NT2/D1 (cell line): ENCODE results near the gene CHMP3.

ENCODE experiments used
- DNase-seq: peaks from one replicate; pipeline ENCODE4 v3.0.0-alpha.2; 2011; ENCODE audit warnings: low read depth, low spot score
- H3K27me3 ChIP-seq: 2 replicates; pipeline ENCODE4 v1.6.0; 2011; ENCODE audit warnings: mild to moderate bottlenecking; ENCODE audit not compliant: insufficient read length, insufficient read depth
- H3K36me3 ChIP-seq: 2 replicates; pipeline ENCODE4 v1.6.1; 2011; ENCODE audit warnings: mild to moderate bottlenecking, low read length, mixed read lengths; ENCODE audit not compliant: insufficient read depth, insufficient read length
- H3K4me1 ChIP-seq: 2 replicates; pipeline ENCODE4 v1.5.1; 2011; ENCODE audit not compliant: insufficient read depth, insufficient read length
- H3K4me3 ChIP-seq: 2 replicates; pipeline ENCODE4 v1.5.1; 2011; ENCODE audit warnings: low read depth; ENCODE audit not compliant: insufficient read length
- H3K9ac ChIP-seq: 2 replicates; pipeline ENCODE4 v1.6.0; 2011; ENCODE audit warnings: low read depth; ENCODE audit not compliant: insufficient read length
- H3K9me3 ChIP-seq: 2 replicates; pipeline ENCODE4 v1.5.1; 2011; ENCODE audit warnings: mild to moderate bottlenecking, low read length; ENCODE audit not compliant: insufficient read depth
- SUZ12 ChIP-seq: IDR thresholded peaks from 2 replicates; pipeline ENCODE4 v1.6.1; 2011; ENCODE audit not compliant: insufficient read length, insufficient read depth; ENCODE audit errors: extremely low read depth
- YY1 ChIP-seq: IDR thresholded peaks from 2 replicates; pipeline ENCODE4 v1.6.1; 2011; ENCODE audit not compliant: insufficient read length, insufficient read depth
- ZNF274 ChIP-seq: IDR thresholded peaks from 2 replicates; pipeline ENCODE4 v1.6.1; 2011; ENCODE audit warnings: mild to moderate bottlenecking, low read depth, low read length

CHMP3 gene

DNA sequence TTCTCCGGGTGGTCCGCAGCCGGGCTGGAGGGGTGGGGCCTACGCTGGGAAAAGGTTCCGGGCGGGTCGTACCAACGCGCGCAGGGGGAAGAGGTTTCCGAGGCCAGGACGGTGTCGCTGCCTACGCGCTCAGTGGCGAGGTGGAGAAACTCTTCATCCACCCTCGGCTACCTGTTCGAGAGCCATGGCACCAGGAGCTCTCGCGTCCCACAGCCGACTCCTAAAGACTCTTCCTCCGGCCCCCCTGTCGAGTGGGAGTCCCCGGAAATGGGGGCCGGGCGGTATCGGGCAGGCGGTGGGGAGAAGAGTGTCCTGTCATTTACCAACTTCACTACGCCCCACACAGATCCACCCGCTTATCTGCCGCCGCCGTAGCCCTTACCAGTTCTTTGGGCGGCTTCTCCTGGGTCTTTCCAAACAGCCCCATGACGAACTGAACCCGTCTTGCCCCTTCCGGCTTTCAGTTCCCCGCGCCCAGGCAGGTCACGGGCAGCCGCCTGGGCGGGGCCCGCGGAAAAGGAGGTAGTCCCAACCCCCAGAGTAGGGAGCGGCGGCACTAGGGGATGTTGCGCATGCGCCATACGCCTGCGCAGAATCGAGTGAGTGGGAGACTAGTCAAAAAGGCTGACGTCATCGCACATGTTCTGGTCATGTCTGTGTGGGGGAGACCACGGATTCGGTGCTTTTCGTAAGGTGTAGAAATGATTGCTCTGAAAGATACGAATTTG, at the start of gene CHMP3:
Gene CHMP3, minus strand, starts transcription at position 522 of the 728 bp plus-strand sequence. Its CDS starts 95 bp downstream, at position 427.
- peaks cover 11% of the 10 kb centered on the region for H3K36me3 ChIP-seq
- H3K27me3 ChIP-seq, result no peaks in the 10 kb centered on the region
- TF ChIP-seq ZNF274 (no peak), SUZ12 (no peak), YY1 (no peak)
- H3K9ac ChIP-seq, result peak within 1 kb of the TSS; percentile 89
- peak within 1 kb of the TSS; percentile 69 for H3K4me3 ChIP-seq
- H3K4me1 ChIP-seq, result peaks cover 4% of the 10 kb centered on the region
- peak; percentile 94 for DNase-seq
- H3K9me3 ChIP-seq, result peaks cover 9% of the 10 kb centered on the region; the same call in 1 of the 2 replicates

DNA sequence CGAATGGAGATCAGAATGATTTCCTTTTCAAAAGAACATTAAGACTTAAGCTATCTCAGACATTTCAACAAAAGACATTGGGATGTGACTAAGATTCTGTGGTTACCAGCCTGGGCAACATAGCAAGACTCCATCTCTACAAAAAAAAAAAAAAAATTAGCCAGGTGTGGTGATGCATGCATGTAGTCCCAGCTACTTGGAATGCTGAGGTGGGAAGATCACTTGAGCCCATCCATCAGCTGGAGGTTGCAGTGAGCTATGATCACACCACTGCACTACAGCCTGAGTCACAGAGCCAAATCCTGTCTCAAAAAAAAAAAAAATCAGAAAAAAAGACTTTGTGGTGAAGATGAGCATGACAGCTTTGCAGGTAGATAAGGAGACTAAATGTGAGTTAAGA, 47.6 kb upstream of the CHMP3 start:
- TF ChIP-seq YY1 (no peak), SUZ12 (no peak), ZNF274 (no peak)
- Histone ChIP-seq H3K4me3 (no peak overlapping the region), H3K4me1 (no peaks in the 10 kb centered on the region), H3K36me3 (peaks cover 13% of the 10 kb centered on the region), H3K9ac (no peak overlapping the region), H3K9me3 (no peaks in the 10 kb centered on the region), H3K27me3 (no peaks in the 10 kb centered on the region)
- DNase-seq, result no peak

DNA sequence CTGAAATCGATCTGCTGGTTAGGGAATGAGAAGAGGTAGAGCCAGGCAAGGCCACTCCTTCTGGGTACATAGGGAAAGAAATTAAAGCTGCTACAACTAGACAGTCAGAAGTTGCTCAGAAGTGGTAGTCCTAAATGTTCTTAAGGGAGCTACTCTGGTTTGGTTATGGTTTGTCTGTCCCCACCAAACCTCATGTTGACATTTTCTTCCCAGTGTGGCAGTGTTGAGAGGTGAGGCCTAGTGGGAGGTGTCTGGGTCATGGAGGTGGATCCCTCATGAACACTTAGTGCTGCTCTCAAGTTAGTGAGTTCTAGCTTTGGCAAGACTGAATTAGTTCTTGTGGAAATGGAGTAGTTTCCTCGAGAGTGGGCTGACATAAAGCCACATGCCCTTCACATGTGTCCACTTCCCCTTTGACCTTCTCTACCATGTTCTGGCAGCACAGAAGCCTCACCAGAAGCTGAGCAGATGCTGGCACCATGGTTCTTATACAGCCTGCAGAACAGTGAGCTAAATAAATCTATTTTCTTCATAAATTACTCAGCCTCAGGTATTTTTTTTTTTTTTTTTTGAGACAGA, 45.7 kb upstream of the CHMP3 start:
- Histone ChIP-seq H3K4me3 (no peak overlapping the region), H3K9me3 (no peaks in the 10 kb centered on the region), H3K9ac (no peak overlapping the region), H3K36me3 (peaks cover 9% of the 10 kb centered on the region), H3K4me1 (no peaks in the 10 kb centered on the region), H3K27me3 (no peaks in the 10 kb centered on the region)
- TF ChIP-seq YY1 (no peak), ZNF274 (no peak), SUZ12 (no peak)
- DNase-seq, result no peak

DNA sequence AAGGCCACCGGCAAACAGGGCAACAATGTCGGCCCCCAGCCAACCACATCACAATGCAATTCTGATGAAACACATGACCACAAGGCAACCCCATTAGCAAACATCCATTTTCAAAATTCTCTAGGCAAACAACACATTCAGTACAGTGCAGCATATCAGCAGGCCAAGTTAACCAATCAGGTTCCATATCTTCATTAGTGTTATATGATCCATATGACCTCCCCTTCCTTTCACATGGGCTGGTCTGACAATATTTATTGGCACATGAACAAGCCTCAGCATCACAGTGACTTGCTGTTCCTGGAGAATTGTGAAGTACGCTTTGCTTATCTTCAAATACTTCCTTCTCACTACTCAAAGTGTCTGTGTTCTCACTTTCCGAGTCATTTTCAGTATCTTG, 40.7 kb upstream of the CHMP3 start:
- peaks cover 4% of the 10 kb centered on the region for H3K36me3 ChIP-seq
- H3K9me3 ChIP-seq, result no peaks in the 10 kb centered on the region
- no peaks in the 10 kb centered on the region for H3K27me3 ChIP-seq
- no peak overlapping the region for H3K4me3 ChIP-seq
- TF ChIP-seq ZNF274, result no peak
- no peak for TF ChIP-seq SUZ12
- TF ChIP-seq YY1, result no peak
- no peaks in the 10 kb centered on the region for H3K4me1 ChIP-seq
- DNase-seq, result no peak
- no peak overlapping the region for H3K9ac ChIP-seq

DNA sequence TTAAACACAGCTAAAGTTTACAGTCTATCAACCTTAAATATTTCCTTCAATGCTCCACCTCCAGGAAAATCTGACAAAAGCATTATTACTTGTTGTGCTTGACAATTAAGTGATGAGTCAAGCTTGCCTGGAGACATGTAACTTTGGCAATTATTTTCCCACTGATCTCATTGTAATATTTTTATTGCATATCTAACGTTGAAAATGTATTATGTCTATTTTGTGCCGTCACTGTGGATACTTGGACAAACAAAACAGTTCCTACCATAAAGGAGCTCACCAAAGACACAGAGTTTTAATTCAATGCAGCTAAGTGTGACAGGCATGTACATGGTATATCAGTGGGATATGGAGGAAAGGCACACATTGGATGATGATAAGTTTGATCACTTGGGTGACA, 35.7 kb upstream of the CHMP3 start:
- TF ChIP-seq ZNF274 (no peak), YY1 (no peak), SUZ12 (no peak)
- Histone ChIP-seq H3K4me3 (no peak overlapping the region), H3K9me3 (no peaks in the 10 kb centered on the region), H3K36me3 (no peaks in the 10 kb centered on the region), H3K9ac (no peak overlapping the region), H3K4me1 (no peaks in the 10 kb centered on the region), H3K27me3 (no peaks in the 10 kb centered on the region)
- DNase-seq, result no peak

DNA sequence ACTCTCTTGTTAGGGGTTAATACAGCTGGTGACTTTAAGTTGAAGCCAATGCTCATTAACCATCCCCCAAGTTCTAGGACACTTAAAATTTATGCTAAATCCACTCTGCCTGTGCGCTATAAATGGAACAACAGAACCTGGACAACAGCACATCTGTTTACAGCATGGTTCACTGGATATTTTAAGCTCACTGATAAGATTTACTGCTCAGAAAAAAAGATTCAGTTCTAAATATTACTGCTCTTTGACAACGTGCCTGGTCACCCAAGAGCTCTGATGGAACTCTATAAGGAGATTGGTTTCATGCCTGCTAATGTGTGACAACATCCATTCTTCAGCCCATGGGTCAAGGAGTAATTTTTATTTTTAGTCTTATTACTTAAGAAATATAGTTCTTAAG, 32.9 kb upstream of the CHMP3 start:
- no peaks in the 10 kb centered on the region for H3K4me1 ChIP-seq
- DNase-seq, result no peak
- H3K36me3 ChIP-seq, result no peaks in the 10 kb centered on the region
- TF ChIP-seq SUZ12, result no peak
- no peak for TF ChIP-seq ZNF274
- TF ChIP-seq YY1, result no peak
- H3K27me3 ChIP-seq, result no peaks in the 10 kb centered on the region
- H3K4me3 ChIP-seq, result no peak overlapping the region
- no peaks in the 10 kb centered on the region for H3K9me3 ChIP-seq
- no peak overlapping the region for H3K9ac ChIP-seq

DNA sequence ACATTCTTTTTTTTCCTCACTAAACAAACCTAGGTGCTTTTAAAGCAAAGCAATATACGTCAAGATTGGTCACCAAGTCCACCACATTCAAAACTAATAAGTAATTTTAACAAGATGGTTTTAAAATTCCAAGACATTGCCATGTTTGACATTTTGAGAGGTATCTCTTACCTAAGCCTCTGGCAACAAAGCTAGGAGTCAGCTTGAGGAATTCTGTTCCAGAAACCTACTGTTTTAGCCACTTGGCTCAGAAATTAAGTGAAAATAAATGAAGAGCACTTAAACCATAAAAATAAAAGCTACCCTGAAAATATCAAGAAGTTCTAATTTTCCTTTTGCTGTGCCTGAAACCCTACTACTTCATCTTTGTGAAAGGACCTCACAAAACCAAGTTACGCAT, 30.0 kb upstream of the CHMP3 start:
- no peak for DNase-seq
- Histone ChIP-seq H3K9me3 (no peaks in the 10 kb centered on the region), H3K4me3 (no peak overlapping the region), H3K9ac (no peak overlapping the region), H3K4me1 (no peaks in the 10 kb centered on the region), H3K27me3 (no peaks in the 10 kb centered on the region), H3K36me3 (no peaks in the 10 kb centered on the region)
- TF ChIP-seq YY1 (no peak), ZNF274 (no peak), SUZ12 (no peak)
